C1 segment of cervical spinal cord (tissue), 14 donors: ENCODE measurements around the gene SH2D1A.
"Not testable (repeated sequence)": the region's sequence is repeated elsewhere in the genome, so short reads cannot be mapped to it uniquely, and the experiment has no call there.

ENCODE experiments used
- DNase-seq, 14 donors: peaks; one replicate each; lab custom pipeline; 2025; lab: John Stamatoyannopoulos, UW

Gene SH2D1A

GRCh38 chrX:124348885-124349453 lies 2.6 kb downstream of the SH2D1A start:
- no peak for DNase-seq

- DNase-seq = no peak
Measured at GRCh38 chrX:124354648-124355047, 8.3 kb downstream of the SH2D1A start.

DNA sequence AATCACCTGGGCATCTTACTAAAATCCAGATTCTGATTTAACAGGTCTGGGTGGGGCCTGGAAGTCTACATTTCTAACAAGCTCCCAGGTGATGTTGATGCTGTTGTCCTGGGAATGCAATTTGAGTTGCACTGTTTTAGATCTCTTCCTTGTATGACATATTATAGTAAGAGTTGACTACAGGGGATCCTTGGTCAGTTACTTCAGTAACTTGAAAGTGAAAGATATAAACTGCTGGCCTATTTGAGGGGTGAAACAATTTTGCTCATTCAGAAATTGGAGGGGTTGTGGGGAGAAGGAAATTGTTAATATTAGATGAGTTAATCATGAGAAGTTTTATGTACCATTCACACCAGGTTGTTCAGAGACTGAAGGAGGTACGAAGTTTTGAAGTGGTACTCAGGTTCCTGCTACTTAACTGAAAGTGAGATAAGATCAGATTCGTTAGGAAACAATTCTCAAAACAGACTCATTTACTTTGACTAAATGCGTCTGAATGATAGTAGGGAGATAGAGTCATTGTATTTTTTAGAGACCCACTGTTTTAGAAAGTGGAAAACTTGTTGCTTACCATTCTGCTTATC lies 12.5 kb downstream of the SH2D1A start:
- DNase-seq = no peak

- no peak for DNase-seq
Measured at GRCh38 chrX:124362072-124362471, 15.7 kb downstream of the SH2D1A start.

DNA sequence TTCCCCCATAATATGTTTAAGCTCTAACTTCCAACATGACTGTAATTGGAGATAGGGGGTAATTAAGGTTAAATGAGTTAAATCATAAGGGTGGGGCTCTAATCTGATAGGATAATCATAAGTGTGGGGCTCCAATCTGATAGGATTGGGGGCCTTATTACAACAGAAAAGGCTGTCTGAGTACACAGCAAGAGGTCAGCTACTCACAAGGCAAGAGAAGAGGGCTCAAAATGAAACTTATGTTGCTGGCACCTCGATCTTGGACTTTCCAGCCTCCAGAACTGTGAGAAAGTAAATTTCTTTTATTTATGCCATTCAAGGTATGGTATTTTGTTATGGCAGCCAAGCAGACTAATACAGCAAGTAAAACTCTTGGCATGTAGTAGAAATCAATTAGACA lies 16.4 kb downstream of the SH2D1A start:
- no peak for DNase-seq

DNA sequence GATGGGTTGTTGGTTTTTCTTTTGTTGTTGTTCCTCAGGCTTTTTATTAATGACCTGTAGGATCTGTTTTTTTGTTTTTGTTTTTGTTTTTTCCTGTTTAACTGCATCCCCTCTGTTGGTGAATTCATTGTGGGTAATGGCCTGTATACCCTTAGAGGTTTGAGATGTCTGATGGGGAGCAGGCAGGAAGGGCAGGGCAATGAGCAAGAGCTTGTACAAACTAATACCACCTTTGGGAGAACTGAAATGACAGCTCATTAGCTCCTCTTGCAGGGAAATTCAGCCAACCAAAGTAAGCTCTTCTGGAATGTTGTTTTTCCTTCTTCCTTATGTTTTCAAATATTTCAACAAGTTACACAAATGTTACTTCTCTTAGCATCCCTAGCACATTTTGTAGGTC lies 23.4 kb downstream of the SH2D1A start:
- no peak for DNase-seq

DNA sequence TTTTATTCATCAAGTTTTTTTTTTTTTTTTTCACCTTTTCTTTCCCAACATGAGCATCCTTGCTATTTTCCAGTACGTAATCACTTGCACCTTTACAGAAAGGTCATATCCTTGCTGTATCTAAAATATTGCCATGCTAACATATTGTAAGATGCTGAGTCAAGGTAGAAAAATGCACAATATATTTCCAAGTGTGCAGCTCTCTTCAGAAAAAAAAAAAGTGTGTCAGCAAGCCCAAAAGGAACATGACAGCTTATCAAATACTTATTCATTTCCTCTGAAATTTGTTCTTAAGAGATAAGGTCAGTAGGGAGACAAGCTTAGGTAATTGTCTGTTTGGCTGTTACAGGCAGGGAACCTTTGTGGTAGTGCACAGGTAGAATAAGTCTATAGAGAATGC lies 27.0 kb downstream of the SH2D1A start:
- no peak for DNase-seq

GRCh38 chrX:124378643-124379042 lies 32.3 kb downstream of the SH2D1A start:
- DNase-seq = no peak

- DNase-seq = no peak
Measured at GRCh38 chrX:124383354-124383753, 37.0 kb downstream of the SH2D1A start.

DNA sequence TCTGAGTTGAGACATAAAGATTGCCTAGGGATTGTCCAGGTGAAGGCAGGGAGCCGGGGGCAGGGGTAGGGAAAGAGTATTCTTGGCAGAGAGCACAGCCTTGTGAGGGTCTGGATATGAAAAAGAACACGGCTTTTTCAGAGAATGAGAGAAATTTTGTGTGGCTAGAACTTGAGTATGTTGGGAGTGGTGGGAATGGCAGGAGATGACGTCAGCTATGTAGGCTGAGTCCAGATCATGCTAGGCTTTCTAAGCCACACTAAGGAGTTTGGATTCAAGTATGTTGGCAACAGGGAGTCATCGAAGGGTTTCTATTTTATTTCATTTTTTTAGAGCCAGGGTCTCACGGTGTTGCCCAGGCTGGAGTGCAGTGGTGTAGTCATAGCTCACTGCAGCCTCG lies 40.0 kb downstream of the SH2D1A start:
- DNase-seq = no peak

GRCh38 chrX:124388562-124388961 lies 42.2 kb downstream of the SH2D1A start:
- DNase-seq = peak in 7 of 14 donors; percentile 1 to 55 (median 10)

- no peak for DNase-seq
Measured at GRCh38 chrX:124392794-124393193, 46.4 kb downstream of the SH2D1A start.

- DNase-seq = no peak
Measured at GRCh38 chrX:124393238-124393637, 46.9 kb downstream of the SH2D1A start.

DNA sequence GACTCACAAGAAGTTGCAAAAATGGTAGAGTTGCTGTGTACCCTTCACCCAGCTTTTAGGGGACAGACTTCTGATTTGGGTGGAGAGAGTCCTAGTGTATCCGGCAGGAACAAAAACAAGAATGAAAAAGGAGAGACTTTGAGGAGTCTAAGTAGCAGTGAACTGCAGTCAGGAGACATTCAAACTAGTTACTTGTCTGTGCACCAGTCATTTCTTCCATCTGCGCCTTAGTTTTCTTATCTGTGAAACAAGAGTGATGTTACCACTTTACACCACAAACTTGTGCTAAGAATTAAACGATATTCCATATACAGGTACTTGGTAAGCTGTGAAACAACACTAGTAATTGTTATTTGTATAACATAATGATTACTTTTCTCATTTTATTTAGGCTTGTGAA lies 47.3 kb downstream of the SH2D1A start:
- no peak for DNase-seq

DNA sequence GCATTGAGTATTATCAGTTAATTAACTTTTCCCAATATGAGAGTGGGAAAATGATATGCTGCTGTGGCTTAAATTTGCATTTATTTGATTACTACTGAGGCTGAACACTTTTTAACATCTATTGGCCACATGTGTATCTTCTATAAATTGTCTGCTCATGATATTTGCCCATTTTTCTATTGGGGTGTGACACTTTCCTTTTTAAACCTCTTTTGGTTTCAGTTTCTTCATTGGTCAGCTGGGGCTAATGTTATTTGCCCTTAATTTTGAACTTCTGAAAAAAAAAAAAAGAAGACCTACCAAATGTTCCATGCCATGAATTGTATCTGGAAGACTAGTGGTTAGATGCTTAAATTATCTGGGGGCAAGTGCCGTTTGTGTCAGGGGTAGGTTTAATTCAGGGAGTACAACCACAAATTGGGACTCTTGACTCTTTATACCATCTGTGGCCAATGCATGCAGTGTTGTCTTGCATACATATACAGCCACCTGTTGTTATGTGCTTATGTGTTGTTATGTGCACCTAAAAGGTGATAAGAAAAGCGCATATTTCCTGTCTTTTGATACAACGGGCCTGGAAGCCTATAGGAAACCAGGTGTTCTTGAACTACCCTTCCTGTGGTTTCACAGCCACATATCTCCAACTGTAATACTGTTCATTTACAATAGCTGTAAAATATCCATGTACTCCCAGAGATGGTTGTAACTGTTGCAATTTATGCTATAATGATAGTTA lies 49.0 kb downstream of the SH2D1A start:
- no peak for DNase-seq

DNA sequence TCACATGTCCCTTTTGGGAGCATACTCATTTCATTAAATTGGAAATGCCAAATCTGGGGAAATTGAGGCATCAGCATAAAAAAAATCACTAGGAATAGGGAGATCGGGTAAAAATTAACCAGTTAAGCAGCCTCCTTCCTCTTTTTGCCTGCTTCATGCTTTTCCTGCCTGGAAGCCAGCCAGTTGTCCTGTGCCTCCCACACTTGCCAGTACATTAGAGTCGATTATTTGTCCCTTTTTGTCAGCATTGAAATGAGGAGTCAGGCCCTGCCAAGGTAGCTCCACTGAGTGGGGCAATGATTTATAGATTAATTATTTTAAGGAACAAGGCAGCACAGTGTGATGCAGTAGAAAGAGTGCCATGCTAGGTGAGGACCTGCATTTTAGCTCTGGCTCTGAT lies 55.3 kb downstream of the SH2D1A start:
- DNase-seq = no peak

DNA sequence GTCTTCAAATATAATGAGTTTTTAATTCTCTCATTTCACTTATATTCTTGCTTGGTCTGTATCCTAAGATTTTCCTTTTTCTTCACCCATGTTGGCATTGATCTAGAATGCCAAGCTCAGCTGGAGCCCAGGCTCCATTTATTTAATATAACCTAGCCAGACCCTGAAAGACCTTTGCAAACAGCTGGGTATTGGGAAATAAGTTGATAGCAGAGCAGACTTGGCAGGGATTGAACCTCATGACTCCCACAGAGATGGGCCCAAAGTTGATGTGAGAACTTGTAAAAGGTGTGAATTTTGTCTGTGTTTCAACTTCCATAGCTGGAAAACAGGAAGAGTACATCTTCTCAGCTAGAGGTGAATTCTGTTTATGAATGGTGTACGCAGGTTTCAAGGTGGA lies 59.5 kb downstream of the SH2D1A start:
- DNase-seq = no peak

DNA sequence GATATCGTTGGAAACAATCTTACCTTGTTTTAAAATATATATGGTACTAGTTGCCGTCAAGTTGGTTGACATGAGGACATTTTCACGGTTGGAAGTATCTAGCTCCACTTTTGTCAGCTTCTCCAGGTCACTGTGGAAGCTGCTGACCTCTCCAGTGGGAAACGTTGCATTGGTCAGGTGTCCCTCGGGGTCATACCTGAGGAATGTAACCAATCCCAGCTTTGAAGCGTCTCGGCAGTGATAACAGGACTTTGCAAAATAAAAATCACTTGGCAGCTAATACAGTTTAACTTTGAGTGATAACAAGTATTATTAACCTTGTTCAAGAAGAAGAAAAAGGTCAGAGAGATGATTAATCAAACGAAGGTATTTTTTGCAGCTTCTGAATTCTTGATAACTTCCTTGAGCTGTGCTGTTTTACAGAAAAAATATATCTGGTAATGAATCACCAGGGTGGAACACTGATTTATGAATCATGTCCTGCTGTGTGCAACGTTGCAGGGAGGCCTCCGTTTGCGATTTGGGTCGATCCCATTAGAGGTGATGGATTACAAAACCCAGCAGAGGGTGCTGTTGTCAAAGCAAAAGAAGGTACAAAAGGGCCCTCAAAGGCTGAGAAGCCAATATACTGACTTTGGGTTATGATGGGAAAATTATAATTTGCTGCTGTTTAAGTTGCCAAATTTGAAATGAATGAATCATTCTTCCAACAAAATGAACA lies 60.1 kb downstream of the SH2D1A start:
- DNase-seq = peak in 5 of 14 donors; percentile 2 to 29 (median 5)

GRCh38 chrX:124407226-124407625 lies 60.9 kb downstream of the SH2D1A start:
- no peak for DNase-seq

GRCh38 chrX:124408380-124408779 lies 62.0 kb downstream of the SH2D1A start:
- DNase-seq = not testable (repeated sequence)

GRCh38 chrX:124413244-124413643 lies 66.9 kb downstream of the SH2D1A start:
- DNase-seq = no peak

DNA sequence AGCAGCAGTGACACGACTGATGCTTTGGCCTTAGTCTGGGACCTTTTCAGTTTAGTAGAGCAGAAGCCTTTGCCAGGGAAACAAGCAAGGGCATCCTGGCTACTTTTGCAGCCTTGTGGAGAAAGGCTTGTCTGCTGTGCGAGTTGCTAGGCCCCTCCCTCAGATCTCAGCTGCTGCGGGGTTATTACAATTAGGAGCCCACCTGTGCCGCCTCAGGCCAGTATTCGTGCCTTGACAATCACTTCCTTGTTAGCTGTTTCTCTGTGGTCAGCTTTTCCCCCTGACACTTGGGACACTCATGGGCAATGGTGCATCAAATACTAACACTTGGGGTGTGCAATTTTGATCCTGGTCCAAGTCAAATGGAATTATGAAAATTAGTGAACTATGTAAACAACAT lies 67.9 kb downstream of the SH2D1A start:
- DNase-seq = no peak
